ENCODE measurements around the gene PHLDA2. TPM values are rescaled to one million over a fixed set of nuclear protein-coding genes. Genes with fewer than 3 reads are reported as not detected.

The PHLDA2 gene
- total RNA-seq, 1 experiment from 2014 or later = 309 TPM

DNA sequence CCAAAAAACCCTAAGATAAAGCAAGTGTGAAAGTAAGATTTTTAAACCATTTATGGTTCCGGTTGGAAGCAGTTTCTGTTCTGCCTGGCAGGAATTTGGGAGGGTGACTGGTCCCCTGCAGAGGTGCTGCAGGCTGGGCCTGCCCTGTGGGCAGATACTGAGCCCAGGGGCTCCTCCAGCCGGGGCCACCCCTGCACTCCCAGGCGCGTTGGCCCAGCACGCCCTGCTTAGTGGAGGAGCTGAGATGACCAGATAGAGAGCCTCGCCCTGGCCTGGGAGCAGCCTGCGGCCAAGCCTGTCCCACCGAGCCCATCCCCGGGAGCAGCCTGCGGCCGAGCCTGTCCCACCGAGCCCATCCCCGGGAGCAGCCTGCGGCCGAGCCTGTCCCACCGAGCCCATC lies 8.0 kb downstream of the PHLDA2 start:
- no TSS peak for BruUV-seq (replicated peaks)
- H3K9me2 ChIP-seq (ENCODE audit: insufficient read depth) = no peaks in the 10 kb centered on the region
- H3K27me3 ChIP-seq (ENCODE audit: insufficient read depth, low read length) = no peaks in the 10 kb centered on the region
- no peaks in the 10 kb centered on the region for H3K9me3 ChIP-seq (ENCODE audit: control insufficient read depth in 1 of 2, insufficient read depth in 1 of 2, low read depth in 1 of 2, low read length in 2 of 2)
- H3K9ac ChIP-seq (ENCODE audit: low read length) = no peak overlapping the region
- H3K27ac ChIP-seq (ENCODE audit: low read depth, low read length) = no peak overlapping the region
- intact Hi-C loops (cut with micrococcal nuclease) = no loop called here
- ChIA-PET RAD21 (ENCODE audit: low non-redundant PET in 1 of 2, low total read pairs in 2 of 2, uncharacterized antibody in 2 of 2, unreplicated experiment in 2 of 2) (no interaction called here), POLR2A (interaction anchor here (4.0 kb wide), 1 partner anchor 8 kb away, joined by 19 read pairs; the partner anchor contains the start of gene PHLDA2), CTCF (no interaction called here)
- TF ChIP-seq, protein P1, sequence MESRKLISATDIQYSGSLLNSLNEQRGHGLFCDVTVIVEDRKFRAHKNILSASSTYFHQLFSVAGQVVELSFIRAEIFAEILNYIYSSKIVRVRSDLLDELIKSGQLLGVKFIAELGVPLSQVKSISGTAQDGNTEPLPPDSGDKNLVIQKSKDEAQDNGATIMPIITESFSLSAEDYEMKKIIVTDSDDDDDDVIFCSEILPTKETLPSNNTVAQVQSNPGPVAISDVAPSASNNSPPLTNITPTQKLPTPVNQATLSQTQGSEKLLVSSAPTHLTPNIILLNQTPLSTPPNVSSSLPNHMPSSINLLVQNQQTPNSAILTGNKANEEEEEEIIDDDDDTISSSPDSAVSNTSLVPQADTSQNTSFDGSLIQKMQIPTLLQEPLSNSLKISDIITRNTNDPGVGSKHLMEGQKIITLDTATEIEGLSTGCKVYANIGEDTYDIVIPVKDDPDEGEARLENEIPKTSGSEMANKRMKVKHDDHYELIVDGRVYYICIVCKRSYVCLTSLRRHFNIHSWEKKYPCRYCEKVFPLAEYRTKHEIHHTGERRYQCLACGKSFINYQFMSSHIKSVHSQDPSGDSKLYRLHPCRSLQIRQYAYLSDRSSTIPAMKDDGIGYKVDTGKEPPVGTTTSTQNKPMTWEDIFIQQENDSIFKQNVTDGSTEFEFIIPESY (IDR thresholded peaks at IDR 0.05; ENCODE audit: extremely low read depth, insufficient replicate concordance, low read length) = no peak
- TF ChIP-seq, protein P2, sequence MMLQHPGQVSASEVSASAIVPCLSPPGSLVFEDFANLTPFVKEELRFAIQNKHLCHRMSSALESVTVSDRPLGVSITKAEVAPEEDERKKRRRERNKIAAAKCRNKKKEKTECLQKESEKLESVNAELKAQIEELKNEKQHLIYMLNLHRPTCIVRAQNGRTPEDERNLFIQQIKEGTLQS (IDR thresholded peaks at IDR 0.05) = no peak
- TF ChIP-seq SIN3A (IDR thresholded peaks at IDR 0.05; ENCODE audit: low read depth) (no peak), CBX3 (IDR thresholded peaks at IDR 0.05; ENCODE audit: low read depth) (no peak), SRF (IDR thresholded peaks at IDR 0.05; ENCODE audit: low read depth) (no peak), YY1 (IDR thresholded peaks at IDR 0.05; ENCODE audit: extremely low read depth, insufficient replicate concordance, low read depth, low read length) (no peak), POLR2AphosphoS5 (IDR thresholded peaks at IDR 0.05; ENCODE audit: low read depth, low read length) (no peak), JUND (IDR thresholded peaks at IDR 0.05) (no peak), ZFX (IDR thresholded peaks at IDR 0.05) (no peak), EGR1 (IDR thresholded peaks at IDR 0.05; ENCODE audit: low read depth) (no peak), EZH2phosphoT487 (IDR thresholded peaks at IDR 0.05; ENCODE audit: borderline replicate concordance) (no peak), RAD21 (IDR thresholded peaks at IDR 0.05; ENCODE audit: low read depth) (no peak), CEBPB (IDR thresholded peaks at IDR 0.05; ENCODE audit: low read depth) (no peak)
- TF ChIP-seq, protein P3, sequence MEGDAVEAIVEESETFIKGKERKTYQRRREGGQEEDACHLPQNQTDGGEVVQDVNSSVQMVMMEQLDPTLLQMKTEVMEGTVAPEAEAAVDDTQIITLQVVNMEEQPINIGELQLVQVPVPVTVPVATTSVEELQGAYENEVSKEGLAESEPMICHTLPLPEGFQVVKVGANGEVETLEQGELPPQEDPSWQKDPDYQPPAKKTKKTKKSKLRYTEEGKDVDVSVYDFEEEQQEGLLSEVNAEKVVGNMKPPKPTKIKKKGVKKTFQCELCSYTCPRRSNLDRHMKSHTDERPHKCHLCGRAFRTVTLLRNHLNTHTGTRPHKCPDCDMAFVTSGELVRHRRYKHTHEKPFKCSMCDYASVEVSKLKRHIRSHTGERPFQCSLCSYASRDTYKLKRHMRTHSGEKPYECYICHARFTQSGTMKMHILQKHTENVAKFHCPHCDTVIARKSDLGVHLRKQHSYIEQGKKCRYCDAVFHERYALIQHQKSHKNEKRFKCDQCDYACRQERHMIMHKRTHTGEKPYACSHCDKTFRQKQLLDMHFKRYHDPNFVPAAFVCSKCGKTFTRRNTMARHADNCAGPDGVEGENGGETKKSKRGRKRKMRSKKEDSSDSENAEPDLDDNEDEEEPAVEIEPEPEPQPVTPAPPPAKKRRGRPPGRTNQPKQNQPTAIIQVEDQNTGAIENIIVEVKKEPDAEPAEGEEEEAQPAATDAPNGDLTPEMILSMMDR (IDR thresholded peaks at IDR 0.05 in 2 of 3, conservative IDR thresholded peaks at IDR 0.05 in 1 of 3; ENCODE audit: borderline replicate concordance in 1 of 3, insufficient read depth in 1 of 3, low read depth in 2 of 3, low read length in 2 of 3) = no peak
- TF ChIP-seq, protein P4, sequence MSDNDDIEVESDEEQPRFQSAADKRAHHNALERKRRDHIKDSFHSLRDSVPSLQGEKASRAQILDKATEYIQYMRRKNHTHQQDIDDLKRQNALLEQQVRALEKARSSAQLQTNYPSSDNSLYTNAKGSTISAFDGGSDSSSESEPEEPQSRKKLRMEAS (IDR thresholded peaks at IDR 0.05) = no peak
- peaks cover 11 to 21% of the 10 kb centered on the region in 2 experiments for H3K4me1 ChIP-seq (ENCODE audit: control insufficient read depth in 1 of 2, insufficient read depth in 2 of 2, low read length in 2 of 2)
- H3K36me3 ChIP-seq (ENCODE audit: control insufficient read depth in 1 of 2, insufficient read depth in 2 of 2, low read length in 2 of 2) = no peaks in the 10 kb centered on the region
- no peaks in the 10 kb centered on the region for H4K20me1 ChIP-seq (ENCODE audit: insufficient read depth)
- H2AFZ ChIP-seq (ENCODE audit: low read depth, low read length, poor library complexity, severe bottlenecking) = no peak overlapping the region
- no peak overlapping the region for H3K4me3 ChIP-seq (replicated peaks in 1 of 2; ENCODE audit: low read depth in 1 of 2, low read length in 2 of 2)
- no peak overlapping the region for H3K4me2 ChIP-seq (ENCODE audit: low read length)
- peaks cover 1% of the 10 kb centered on the region; the same call in 1 of the 2 replicates for H3K79me2 ChIP-seq (ENCODE audit: insufficient read depth, low read length)
- no peak for ATAC-seq
- DNase-seq (ENCODE audit: low read depth, low spot score) = no peak
